Tibial artery (tissue), 4 donors: ENCODE measurements around the gene VPS37D.

Experiments
- DNase-seq, 2 donors: peaks; one replicate each; pipeline ENCODE4 v3.0.0-alpha.2; 2019
- H3K27ac ChIP-seq, 2 donors: fragments of 200-600 bp; sonication (generic) in 1 of 2; 1 replicate in 1 of 2; 2 replicates in 1 of 2; pipeline ENCODE4 v1.5.1; 2018 to 2019; ENCODE audit warnings: mild to moderate bottlenecking in 1 of 2
- H3K27me3 ChIP-seq, 2 donors: fragments of 200-600 bp; sonication (generic) in 1 of 2; one replicate each; pipeline versions ENCODE4 v1.5.1 to v1.6.0; 2016 to 2019
- H3K36me3 ChIP-seq, 3 donors: fragments of 200-600 bp; sonication (generic) in 2 of 3; one replicate each; pipeline ENCODE4 v1.5.1; 2016 to 2019; ENCODE audit warnings: mild to moderate bottlenecking in 2 of 3
- H3K4me1 ChIP-seq, 4 donors: fragments of 200-600 bp; sonication (generic) in 2 of 4; 1 replicate in 3 of 4; 2 replicates in 1 of 4; pipeline ENCODE4 v1.5.1; 2016 to 2019
- H3K4me3 ChIP-seq, 2 donors: fragments of 200-600 bp; sonication (generic) in 1 of 2; 1 replicate in 1 of 2; 2 replicates in 1 of 2; pipeline ENCODE4 v1.5.1; 2018 to 2019; ENCODE audit warnings: mild to moderate bottlenecking in 2 of 2
- H3K9me3 ChIP-seq, 3 donors: fragments of 200-600 bp; sonication (generic) in 1 of 3; one replicate each; pipeline ENCODE4 v1.5.1; 2016 to 2019
- intact Hi-C: fragments of 100-400 bp; cut with DNase I; formaldehyde crosslinking; loops from one replicate; pipeline ENCODE4 v1.15.0; 2023; ENCODE audit warnings: low total_unique reads
- TF ChIP-seq, protein P1 (sequence below), 2 experiments: fragments of 200-600 bp in 1 of 2; fragments of 450-650 bp in 1 of 2; IDR thresholded peaks; one replicate each; pipeline ENCODE4 v1.5.1; 2017 to 2019; ENCODE audit warnings: antibody characterized with exemption in 2 of 2, mild to moderate bottlenecking in 1 of 2, moderate library complexity in 1 of 2

The VPS37D gene

DNA sequence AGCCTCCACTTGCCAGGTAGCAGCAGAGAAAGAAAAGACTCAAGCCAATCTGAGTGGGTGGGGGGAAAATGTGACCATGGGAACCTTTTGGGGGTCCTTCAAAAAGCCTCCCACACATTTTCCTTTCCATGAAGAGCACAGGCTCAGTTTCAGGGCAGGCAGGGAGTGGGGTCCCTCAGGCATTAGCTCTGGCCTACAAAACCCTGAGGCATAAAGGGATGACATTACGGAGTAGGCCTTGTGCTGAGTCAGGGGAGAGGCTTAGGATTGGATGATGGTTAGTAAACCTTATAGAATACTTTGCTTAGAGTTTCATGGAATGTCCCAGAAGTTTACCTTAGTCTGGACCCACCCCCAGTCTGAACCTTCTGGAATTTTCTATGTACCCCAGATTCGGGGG is 12.1 kb downstream of the VPS37D start:
- H3K9me3 ChIP-seq, result no peaks in the 10 kb centered on the region
- no peak overlapping the region for H3K4me3 ChIP-seq
- TF ChIP-seq, protein P1, sequence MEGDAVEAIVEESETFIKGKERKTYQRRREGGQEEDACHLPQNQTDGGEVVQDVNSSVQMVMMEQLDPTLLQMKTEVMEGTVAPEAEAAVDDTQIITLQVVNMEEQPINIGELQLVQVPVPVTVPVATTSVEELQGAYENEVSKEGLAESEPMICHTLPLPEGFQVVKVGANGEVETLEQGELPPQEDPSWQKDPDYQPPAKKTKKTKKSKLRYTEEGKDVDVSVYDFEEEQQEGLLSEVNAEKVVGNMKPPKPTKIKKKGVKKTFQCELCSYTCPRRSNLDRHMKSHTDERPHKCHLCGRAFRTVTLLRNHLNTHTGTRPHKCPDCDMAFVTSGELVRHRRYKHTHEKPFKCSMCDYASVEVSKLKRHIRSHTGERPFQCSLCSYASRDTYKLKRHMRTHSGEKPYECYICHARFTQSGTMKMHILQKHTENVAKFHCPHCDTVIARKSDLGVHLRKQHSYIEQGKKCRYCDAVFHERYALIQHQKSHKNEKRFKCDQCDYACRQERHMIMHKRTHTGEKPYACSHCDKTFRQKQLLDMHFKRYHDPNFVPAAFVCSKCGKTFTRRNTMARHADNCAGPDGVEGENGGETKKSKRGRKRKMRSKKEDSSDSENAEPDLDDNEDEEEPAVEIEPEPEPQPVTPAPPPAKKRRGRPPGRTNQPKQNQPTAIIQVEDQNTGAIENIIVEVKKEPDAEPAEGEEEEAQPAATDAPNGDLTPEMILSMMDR (IDR thresholded peaks at IDR 0.05), result no peak
- H3K27ac ChIP-seq, result no peak overlapping the region
- H3K36me3 ChIP-seq, result peaks cover 4 to 24% (median 17%) of the 10 kb centered on the region in 3 donors
- no peaks in the 10 kb centered on the region for H3K27me3 ChIP-seq
- no peak for DNase-seq
- intact Hi-C loops, result loop anchor here (5.0 kb wide), 1 partner anchor 43 kb away; no protein-coding TSS in a partner anchor
- H3K4me1 ChIP-seq, result peaks cover 0 to 35% (median 27%) of the 10 kb centered on the region in 4 donors

DNA sequence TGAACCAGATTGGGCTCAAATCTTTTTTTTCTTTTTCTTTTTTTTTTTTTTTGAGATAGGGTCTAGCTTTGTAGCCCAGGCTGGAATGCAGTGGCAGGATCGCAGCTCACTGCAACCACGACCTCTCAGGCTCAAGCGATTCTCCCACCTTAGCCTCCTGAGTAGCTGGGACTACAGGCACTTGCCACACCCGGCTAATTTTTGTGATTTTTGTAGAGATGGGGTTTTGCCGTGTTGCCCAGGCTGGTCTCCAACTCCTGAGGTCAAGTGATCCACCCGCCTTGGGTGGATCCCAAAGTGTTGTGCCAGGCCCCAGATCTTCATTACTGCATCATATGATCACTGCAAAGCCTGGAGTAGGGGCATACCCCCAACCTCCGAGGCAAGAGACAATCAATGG is 12.9 kb downstream of the VPS37D start:
- no peak for DNase-seq
- H3K27ac ChIP-seq, result no peak overlapping the region
- H3K36me3 ChIP-seq, result peaks cover 4 to 24% (median 17%) of the 10 kb centered on the region in 3 donors
- no peaks in the 10 kb centered on the region for H3K27me3 ChIP-seq
- peaks cover 0 to 37% (median 28%) of the 10 kb centered on the region in 4 donors for H3K4me1 ChIP-seq
- no peaks in the 10 kb centered on the region for H3K9me3 ChIP-seq
- intact Hi-C loops, result loop anchor here (5.0 kb wide), 1 partner anchor 42 kb away; no protein-coding TSS in a partner anchor
- TF ChIP-seq, protein P1 (IDR thresholded peaks at IDR 0.05), result no peak
- no peak overlapping the region for H3K4me3 ChIP-seq

DNA sequence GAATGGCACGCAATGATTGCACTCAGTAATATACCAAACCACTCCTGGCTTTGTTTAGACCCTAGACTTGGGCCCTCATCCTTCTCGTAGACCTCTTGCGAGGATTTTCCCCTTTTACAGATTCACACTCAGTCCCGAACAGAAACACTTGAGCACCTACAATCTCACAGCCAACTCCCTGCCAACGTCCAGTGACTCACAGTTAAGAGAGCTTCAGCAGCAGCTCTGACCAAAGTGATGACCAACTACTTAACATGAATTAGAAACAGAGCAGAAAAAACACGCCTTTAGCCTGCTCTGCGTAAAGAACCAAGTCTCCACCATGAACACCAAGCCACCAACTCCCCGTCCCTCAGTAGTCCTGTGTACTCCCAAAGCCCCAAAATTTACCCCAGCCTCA is 13.4 kb downstream of the VPS37D start:
- no peak for DNase-seq
- Histone ChIP-seq H3K27ac (no peak overlapping the region), H3K9me3 (no peaks in the 10 kb centered on the region), H3K36me3 (peaks cover 4 to 24% (median 17%) of the 10 kb centered on the region in 3 donors), H3K27me3 (no peaks in the 10 kb centered on the region), H3K4me1 (peaks cover 0 to 37% (median 28%) of the 10 kb centered on the region in 4 donors), H3K4me3 (no peak overlapping the region)
- TF ChIP-seq, protein P1 (IDR thresholded peaks at IDR 0.05), result no peak
- intact Hi-C loops, result loop anchor here (5.0 kb wide), 1 partner anchor 41 kb away; no protein-coding TSS in a partner anchor

DNA sequence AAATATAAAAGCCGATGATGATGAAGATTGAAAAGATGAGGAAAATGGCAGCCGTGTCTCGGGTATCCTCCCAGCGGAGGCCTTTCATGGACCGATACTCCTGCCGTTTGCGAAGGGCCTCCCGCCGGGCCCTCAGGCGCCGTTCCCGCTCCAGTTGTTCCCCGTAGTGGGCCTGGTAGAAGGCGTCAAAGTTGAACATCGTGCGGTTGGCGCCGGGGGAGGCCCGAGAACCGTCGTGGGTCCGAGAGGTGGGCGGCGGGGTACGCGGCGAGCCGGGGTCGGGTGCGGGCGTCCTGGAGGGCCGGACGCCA is 15.1 kb downstream of the VPS37D start:
- Histone ChIP-seq H3K36me3 (peaks cover 14 to 37% (median 20%) of the 10 kb centered on the region in 3 donors), H3K4me1 (peaks cover 0 to 37% (median 28%) of the 10 kb centered on the region in 4 donors), H3K4me3 (peak overlapping the region; percentile 87 to 98), H3K27ac (peak overlapping the region; percentile 81 to 93), H3K27me3 (no peaks in the 10 kb centered on the region), H3K9me3 (no peaks in the 10 kb centered on the region)
- no peak for DNase-seq
- intact Hi-C loops, result loop anchor here (5.0 kb wide), 1 partner anchor 40 kb away; no protein-coding TSS in a partner anchor
- TF ChIP-seq, protein P1 (IDR thresholded peaks at IDR 0.05), result no peak

DNA sequence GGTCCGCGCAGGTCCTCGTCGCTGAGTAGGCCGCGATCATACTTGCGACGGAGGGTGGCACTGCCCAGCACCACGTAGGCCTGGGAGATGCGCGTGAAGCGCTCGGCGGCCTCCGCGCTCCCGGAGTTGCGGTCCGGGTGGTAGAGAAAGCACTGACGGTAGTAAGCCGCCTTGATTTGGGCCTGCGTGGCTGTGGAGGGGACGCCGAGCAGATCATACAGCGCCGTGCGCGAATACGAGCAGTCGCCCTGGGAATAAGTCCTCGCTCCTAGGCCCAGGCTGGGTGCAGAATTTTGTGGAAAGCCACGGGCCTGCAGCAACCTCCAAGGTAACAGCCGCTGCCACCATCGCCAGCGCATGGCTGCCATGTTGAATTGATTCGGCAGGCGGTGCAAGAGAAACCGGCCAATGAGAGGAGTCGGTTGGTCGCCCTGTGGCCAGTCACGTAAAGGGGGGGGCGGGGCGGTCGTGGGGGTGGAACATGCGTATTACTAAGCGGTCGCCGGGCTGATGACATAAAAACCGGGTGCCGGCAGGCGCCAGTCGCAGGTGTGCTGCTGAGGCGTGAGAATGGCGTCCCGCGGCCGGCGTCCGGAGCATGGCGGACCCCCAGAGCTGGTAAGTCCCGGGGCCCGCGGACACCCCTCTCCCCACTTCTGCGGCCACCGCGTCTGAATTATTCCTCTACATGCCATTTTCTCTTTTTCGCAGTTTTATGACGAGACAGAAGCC is 15.6 kb downstream of the VPS37D start, which contains the start of the genes BUD23 and DNAJC30:
TSS of gene BUD23 (plus strand) at position 542 of the 732 bp plus-strand sequence. CDS start at position 571, 29 bp downstream.
TSS of gene DNAJC30 (minus strand) at position 398 of the 732 bp plus-strand sequence. CDS start at position 368, 30 bp downstream.
- TF ChIP-seq, protein P1 (IDR thresholded peaks at IDR 0.05), result peak in 1 of 2 experiments; percentile 36
- peaks cover 12 to 37% (median 20%) of the 10 kb centered on the region in 3 donors for H3K36me3 ChIP-seq

More for the DNA sequence above, 15.6 kb downstream of the VPS37D start, which contains the start of the genes BUD23 and DNAJC30:
- Histone ChIP-seq H3K4me3 (peak within 1 kb of the TSS; percentile 87 to 98), H3K9me3 (no peaks in the 10 kb centered on the region), H3K27me3 (no peaks in the 10 kb centered on the region), H3K4me1 (peaks cover 0 to 37% (median 28%) of the 10 kb centered on the region in 4 donors), H3K27ac (peak within 1 kb of the TSS; percentile 81 to 93)
- intact Hi-C loops, result loop anchor here (5.0 kb wide), 1 partner anchor 39 kb away; no protein-coding TSS in a partner anchor
- peak; percentile 98 to 99 for DNase-seq
